ENCODE measurements around the gene ZNF264.
"Not testable (repeated sequence)": the region's sequence is repeated elsewhere in the genome, so short reads cannot be mapped to it uniquely, and the experiment has no call there.

Gene ZNF264

DNA sequence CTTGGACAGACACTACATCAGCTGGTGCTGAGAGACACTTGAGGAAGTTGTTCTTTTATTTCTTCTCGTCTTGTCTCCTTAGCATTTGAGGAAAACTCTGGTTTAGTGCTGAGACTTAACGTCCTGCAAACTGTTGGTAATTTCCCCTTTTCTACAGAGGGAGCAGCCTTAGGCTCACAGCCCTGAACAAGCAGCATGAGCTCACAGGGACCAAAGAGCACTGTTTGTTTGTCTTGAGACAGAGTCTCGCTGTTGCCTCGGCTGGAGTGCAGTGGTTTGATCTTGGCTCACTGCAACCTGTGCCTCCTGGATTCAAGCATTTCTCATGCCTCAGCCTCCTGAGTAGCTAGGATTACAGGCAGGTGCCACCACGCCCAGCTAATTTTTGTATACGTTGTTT lies 54.7 kb downstream of the ZNF264 start:
- DNase-seq: no peak

- no peak for DNase-seq
Measured at GRCh38 chr19:57248646-57249045, 57.3 kb downstream of the ZNF264 start.

- DNase-seq: no peak
Measured at GRCh38 chr19:57249329-57249728, 58.0 kb downstream of the ZNF264 start.

DNA sequence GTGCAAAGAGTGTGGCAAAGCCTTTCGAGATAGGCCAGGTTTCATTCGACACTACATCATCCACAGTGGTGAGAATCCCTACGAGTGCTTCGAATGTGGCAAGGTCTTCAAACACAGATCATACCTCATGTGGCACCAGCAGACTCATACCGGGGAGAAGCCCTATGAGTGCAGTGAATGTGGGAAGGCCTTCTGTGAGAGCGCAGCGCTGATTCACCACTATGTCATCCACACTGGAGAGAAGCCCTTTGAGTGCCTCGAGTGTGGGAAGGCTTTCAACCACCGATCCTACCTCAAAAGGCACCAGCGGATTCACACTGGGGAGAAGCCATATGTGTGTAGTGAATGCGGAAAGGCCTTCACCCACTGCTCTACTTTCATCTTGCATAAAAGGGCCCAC lies 62.5 kb downstream of the ZNF264 start:
- not testable (repeated sequence) for DNase-seq

DNA sequence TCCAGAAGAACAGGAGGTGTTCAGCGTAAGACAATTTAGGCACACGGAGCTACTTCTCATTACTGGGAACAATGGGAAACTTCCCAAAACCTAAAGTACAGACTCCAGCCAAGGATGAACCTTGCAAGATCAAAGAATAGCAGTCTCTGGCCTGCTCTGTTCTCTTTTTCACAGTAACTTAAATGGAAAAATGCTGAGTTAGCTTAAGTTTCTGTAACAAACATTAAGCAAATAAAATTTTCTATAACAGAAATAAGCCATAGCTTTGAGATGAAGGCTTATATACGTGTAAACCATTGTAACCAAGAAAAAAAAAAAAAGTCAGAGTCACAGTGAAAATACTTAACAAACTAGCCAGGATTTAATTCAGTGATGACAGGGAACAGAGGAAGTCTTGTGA lies 70.7 kb downstream of the ZNF264 start:
- no peak for DNase-seq

DNA sequence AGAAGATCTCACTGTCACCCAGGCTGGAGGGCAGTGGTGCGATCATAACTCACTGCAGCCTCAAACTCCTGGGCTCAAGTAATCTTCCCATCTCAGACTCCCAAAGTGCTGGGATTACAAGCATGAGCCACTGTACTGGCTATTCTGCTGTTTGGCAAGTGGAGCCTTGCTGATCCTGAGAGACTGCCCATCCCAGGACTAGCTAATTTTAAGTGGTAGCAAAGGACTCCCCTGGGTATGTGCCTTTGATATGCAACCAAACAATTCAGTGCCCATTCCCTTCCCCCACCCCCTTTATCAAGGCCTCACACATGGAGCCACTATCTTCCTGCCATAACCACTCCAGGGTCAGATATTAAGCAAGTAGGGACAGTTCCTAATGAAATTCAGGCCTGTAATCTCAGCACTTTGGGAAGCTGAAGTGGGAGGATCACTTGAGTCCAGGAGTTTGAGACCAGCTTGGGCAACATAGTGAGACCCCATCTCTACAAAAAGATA lies 72.0 kb downstream of the ZNF264 start:
- no peak for DNase-seq

- no peak for DNase-seq
Measured at GRCh38 chr19:57267291-57267690, 76.0 kb downstream of the ZNF264 start.

DNA sequence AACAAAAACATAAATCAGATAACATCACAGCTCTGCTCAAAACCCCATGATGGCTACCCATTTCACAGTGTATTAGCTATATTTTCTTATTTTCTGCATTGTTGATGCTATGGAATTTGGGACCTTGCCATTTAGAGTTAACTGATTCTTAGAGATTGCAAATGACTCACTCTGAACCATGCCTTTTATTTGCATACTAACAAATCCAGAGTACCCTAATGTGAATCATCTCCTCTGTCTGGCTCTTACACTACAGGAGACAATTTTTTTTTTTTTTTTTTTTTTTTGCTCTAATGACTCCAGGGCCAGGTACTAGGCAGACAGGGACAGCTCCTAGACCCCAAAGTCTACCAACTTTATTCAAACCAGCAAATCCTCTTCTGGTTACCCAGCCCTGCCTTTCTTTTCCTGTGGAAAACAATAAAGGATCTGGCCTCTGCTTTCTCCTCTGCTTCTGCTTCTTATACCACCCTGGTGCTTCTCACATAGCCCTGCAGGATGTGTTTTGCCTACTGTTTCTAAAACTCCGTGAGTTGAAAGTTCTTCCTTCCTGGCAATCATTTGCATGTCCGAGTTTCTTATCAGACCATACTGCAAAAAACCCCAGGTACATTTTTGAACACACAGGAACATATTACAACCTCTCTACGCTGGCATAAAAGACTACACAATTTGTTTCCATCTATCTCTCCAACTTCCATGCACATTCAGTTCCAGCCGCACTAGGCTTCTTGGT lies 78.4 kb downstream of the ZNF264 start:
- no peak for DNase-seq

- no peak for DNase-seq
Measured at GRCh38 chr19:57271280-57271679, 80.0 kb downstream of the ZNF264 start.
